MCF 10A (cell line): ENCODE data around the gene DSTN. TPM values are rescaled to one million over a fixed set of nuclear protein-coding genes. Genes with fewer than 3 reads are reported as not detected.

Experiments used
- BruUV-seq: library from RNA; stranded (reverse); fragments of 400-500 nt; replicated peaks from 2 replicates; lab custom pipeline; 2021; lab: Mats Ljungman, UMichigan
- CTCF ChIA-PET: fragments of 300-600 bp; sonication (Branson Sonifier 250); formaldehyde crosslinking; extraction: SDS; loops from one replicate; lab custom pipeline; 2021; ENCODE audit warnings: antibody characterized with exemption, inconsistent platforms; lab: Yijun Ruan, JAX
- POLR2A ChIA-PET: fragments of 300-600, 350-650 bp; sonication (Branson Sonifier 250); formaldehyde crosslinking; extraction: SDS; loops from one replicate; lab custom pipeline; 2020; ENCODE audit warnings: antibody characterized with exemption, inconsistent platforms; lab: Yijun Ruan, JAX
- DNase-seq: peaks from one replicate; pipeline ENCODE4 v3.0.0-alpha.2; 2018; ENCODE audit not compliant: unreplicated experiment
- H3K27ac Mint-ChIP-seq: one replicate; pipeline ENCODE4 v1.8.0; 2022; ENCODE audit warnings: mild to moderate bottlenecking, low read depth, mixed read lengths; ENCODE audit not compliant: unreplicated experiment
- H3K27me3 Mint-ChIP-seq: one replicate; pipeline ENCODE4 v1.8.0; 2022; ENCODE audit warnings: mixed read lengths; ENCODE audit not compliant: insufficient read depth, unreplicated experiment
- H3K36me3 Mint-ChIP-seq: one replicate; pipeline ENCODE4 v1.8.0; 2022; ENCODE audit warnings: mild to moderate bottlenecking, moderate library complexity, mixed read lengths; ENCODE audit not compliant: insufficient read depth, unreplicated experiment
- H3K4me1 Mint-ChIP-seq: one replicate; pipeline ENCODE4 v1.8.0; 2022; ENCODE audit warnings: mixed read lengths; ENCODE audit not compliant: insufficient read depth, unreplicated experiment
- H3K4me3 Mint-ChIP-seq: one replicate; pipeline ENCODE4 v1.8.0; 2022; ENCODE audit warnings: mild to moderate bottlenecking, moderate library complexity, mixed read lengths; ENCODE audit not compliant: unreplicated experiment
- H3K9me3 Mint-ChIP-seq: one replicate; pipeline ENCODE4 v1.8.0; 2022; ENCODE audit warnings: mixed read lengths; ENCODE audit not compliant: unreplicated experiment
- CTCF ChIP-seq: fragments of 200-600 bp; IDR thresholded peaks from one replicate; pipeline ENCODE4 v1.8.0; 2022; ENCODE audit warnings: antibody characterized with exemption, mild to moderate bottlenecking; ENCODE audit not compliant: unreplicated experiment
- intact Hi-C: fragments of 100-400 bp; cut with micrococcal nuclease; formaldehyde crosslinking; loops from 2 replicates; pipeline ENCODE4 v1.14.1; 2022
- total RNA-seq: library from RNA; stranded (reverse); gene quantifications from 2 replicates; pipeline ENCODE4 v1.2.3, GENCODE V29; 2022

DSTN gene
- total RNA-seq, 1 experiment from 2014 or later = 280 TPM

- no peak overlapping the region for H3K27ac Mint-ChIP-seq
- CTCF ChIA-PET = interaction anchor here (0.6 to 1.1 kb wide), 7 partner anchors 31 to 360 kb away, joined by 3 to 5 read pairs (median 3); no protein-coding TSS in a partner anchor
- H3K36me3 Mint-ChIP-seq = peaks cover 56% of the 10 kb centered on the region
Measured at GRCh38 chr20:17625246-17626051, 55.6 kb downstream of the DSTN start.

GRCh38 chr20:17626217-17627007 lies 56.5 kb downstream of the DSTN start:
- no peaks in the 10 kb centered on the region for H3K4me1 Mint-ChIP-seq
- peaks cover 52% of the 10 kb centered on the region for H3K36me3 Mint-ChIP-seq
- no peak for DNase-seq
- no peak overlapping the region for H3K4me3 Mint-ChIP-seq
- CTCF ChIA-PET = interaction anchor here (0.7 to 1.1 kb wide), 5 partner anchors 8 to 278 kb away, joined by 3 to 5 read pairs (median 3); no protein-coding TSS in a partner anchor
- H3K9me3 Mint-ChIP-seq = no peaks in the 10 kb centered on the region
- intact Hi-C loops = no loop called here
- POLR2A ChIA-PET = interaction anchor here (1.1 kb wide), 1 partner anchor 121 kb away, joined by 5 read pairs; no protein-coding TSS in a partner anchor
- no TSS peak for BruUV-seq
- H3K27ac Mint-ChIP-seq = no peak overlapping the region
- H3K27me3 Mint-ChIP-seq = no peaks in the 10 kb centered on the region
- no peak for TF ChIP-seq CTCF

More at GRCh38 chr20:17625246-17626051, 55.6 kb downstream of the DSTN start:
- H3K4me1 Mint-ChIP-seq = no peaks in the 10 kb centered on the region
- H3K4me3 Mint-ChIP-seq = no peak overlapping the region
- no peak for DNase-seq
- intact Hi-C loops = no loop called here
- H3K9me3 Mint-ChIP-seq = no peaks in the 10 kb centered on the region
- H3K27me3 Mint-ChIP-seq = no peaks in the 10 kb centered on the region
- TF ChIP-seq CTCF = no peak
- POLR2A ChIA-PET = no interaction called here
- no TSS peak for BruUV-seq

- H3K27ac Mint-ChIP-seq = no peak overlapping the region
- BruUV-seq = no TSS peak
- ChIA-PET CTCF (interaction anchor here (0.7 to 1.1 kb wide), 3 partner anchors 9 to 271 kb away, joined by 3 to 4 read pairs (median 3); no protein-coding TSS in a partner anchor), POLR2A (interaction anchor here (1.1 kb wide), 1 partner anchor 122 kb away, joined by 5 read pairs; no protein-coding TSS in a partner anchor)
- H3K9me3 Mint-ChIP-seq = no peaks in the 10 kb centered on the region
- intact Hi-C loops = no loop called here
- H3K4me3 Mint-ChIP-seq = no peak overlapping the region
- no peaks in the 10 kb centered on the region for H3K27me3 Mint-ChIP-seq
- H3K36me3 Mint-ChIP-seq = peaks cover 57% of the 10 kb centered on the region
- DNase-seq = no peak
- no peaks in the 10 kb centered on the region for H3K4me1 Mint-ChIP-seq
- no peak for TF ChIP-seq CTCF
Measured at GRCh38 chr20:17627101-17627955, 57.5 kb downstream of the DSTN start.
